NB4 (cell line): ENCODE results near the gene JCAD.

Source experiments
- MYC ChIP-seq: IDR thresholded peaks from 2 replicates; pipeline ENCODE4 v1.6.1; 2011; ENCODE audit warnings: low read depth, low read length
- POLR2A ChIP-seq: IDR thresholded peaks from 2 replicates; pipeline ENCODE4 v1.6.1; 2011; ENCODE audit warnings: mild to moderate bottlenecking; ENCODE audit not compliant: insufficient read length; ENCODE audit errors: extremely low read depth
- TF ChIP-seq, protein P1 (sequence below): IDR thresholded peaks from one replicate; pipeline ENCODE4 v1.5.1; 2012; ENCODE audit warnings: low read depth, low read length
- TF ChIP-seq, protein P2 (sequence below): IDR thresholded peaks from 2 replicates; pipeline ENCODE4 v1.6.1; 2011; ENCODE audit warnings: low read depth, low read length

DNA sequence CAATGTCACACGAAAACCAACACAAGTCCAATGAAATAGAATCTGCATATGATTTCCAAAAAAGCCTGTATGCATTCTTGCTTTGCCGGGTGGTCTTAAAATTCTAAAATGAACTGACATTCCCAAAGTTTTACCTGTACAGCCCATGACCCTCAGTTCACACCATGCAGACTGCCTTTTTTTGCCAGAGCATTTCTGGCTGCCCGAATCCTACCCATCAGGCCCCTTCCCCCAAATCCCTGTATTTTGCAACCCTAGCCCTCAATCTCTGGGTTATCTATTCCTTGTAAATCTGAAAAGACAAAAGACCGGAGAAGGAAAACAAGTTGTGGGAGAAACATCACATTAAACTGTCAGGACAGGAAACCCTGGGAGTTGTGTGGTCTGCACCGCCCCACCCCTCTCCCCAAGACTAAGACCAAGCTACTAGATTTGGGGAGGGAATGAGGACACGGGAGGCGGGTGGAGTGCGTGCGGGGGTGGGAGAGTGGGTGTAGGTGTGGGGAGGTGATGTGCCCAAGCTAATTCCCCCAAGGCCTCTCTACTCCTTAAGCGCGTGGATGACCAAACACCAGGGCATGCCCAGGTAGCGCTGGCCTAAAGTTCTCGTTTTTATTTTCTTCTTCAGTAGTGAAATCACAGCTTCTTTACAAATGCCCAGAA is 1.4 kb downstream of the JCAD start:
- TF ChIP-seq POLR2A, result no peak
- TF ChIP-seq, protein P1, sequence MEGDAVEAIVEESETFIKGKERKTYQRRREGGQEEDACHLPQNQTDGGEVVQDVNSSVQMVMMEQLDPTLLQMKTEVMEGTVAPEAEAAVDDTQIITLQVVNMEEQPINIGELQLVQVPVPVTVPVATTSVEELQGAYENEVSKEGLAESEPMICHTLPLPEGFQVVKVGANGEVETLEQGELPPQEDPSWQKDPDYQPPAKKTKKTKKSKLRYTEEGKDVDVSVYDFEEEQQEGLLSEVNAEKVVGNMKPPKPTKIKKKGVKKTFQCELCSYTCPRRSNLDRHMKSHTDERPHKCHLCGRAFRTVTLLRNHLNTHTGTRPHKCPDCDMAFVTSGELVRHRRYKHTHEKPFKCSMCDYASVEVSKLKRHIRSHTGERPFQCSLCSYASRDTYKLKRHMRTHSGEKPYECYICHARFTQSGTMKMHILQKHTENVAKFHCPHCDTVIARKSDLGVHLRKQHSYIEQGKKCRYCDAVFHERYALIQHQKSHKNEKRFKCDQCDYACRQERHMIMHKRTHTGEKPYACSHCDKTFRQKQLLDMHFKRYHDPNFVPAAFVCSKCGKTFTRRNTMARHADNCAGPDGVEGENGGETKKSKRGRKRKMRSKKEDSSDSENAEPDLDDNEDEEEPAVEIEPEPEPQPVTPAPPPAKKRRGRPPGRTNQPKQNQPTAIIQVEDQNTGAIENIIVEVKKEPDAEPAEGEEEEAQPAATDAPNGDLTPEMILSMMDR, result no peak
- TF ChIP-seq, protein P2, sequence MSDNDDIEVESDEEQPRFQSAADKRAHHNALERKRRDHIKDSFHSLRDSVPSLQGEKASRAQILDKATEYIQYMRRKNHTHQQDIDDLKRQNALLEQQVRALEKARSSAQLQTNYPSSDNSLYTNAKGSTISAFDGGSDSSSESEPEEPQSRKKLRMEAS, result no peak
- TF ChIP-seq MYC, result no peak
